DND-41 (cell line): ENCODE results near the gene EZH1.

Source experiments
- CTCF ChIP-seq: IDR thresholded peaks from 2 replicates; pipeline ENCODE4 v1.5.1; 2012; ENCODE audit warnings: borderline replicate concordance, low read length, moderate library complexity, mild to moderate bottlenecking; ENCODE audit not compliant: poor library complexity, severe bottlenecking; ENCODE audit errors: extremely low read depth
- EZH2 ChIP-seq: IDR thresholded peaks from 3 replicates; pipeline ENCODE4 v1.6.1; 2012; ENCODE audit warnings: borderline replicate concordance, low read depth, mild to moderate bottlenecking, moderate library complexity, low read length, inconsistent platforms; ENCODE audit not compliant: severe bottlenecking

- no peak for TF ChIP-seq CTCF
- no peak for TF ChIP-seq EZH2
Observed at GRCh38 chr17:42672038-42672437, 72.8 kb downstream of the EZH1 start.
